HL-60 (cell line): ENCODE data around the gene TYRP1.

Experiments
- POLR2AphosphoS5 ChIP-seq: IDR thresholded peaks from 2 replicates; pipeline ENCODE4 v1.6.1; 2012; ENCODE audit warnings: low read depth
- TF ChIP-seq, protein P1 (sequence below): IDR thresholded peaks from one replicate; pipeline ENCODE4 v1.5.1; 2011; ENCODE audit warnings: low read length, control low read depth, inconsistent platforms; ENCODE audit not compliant: insufficient read depth

DNA sequence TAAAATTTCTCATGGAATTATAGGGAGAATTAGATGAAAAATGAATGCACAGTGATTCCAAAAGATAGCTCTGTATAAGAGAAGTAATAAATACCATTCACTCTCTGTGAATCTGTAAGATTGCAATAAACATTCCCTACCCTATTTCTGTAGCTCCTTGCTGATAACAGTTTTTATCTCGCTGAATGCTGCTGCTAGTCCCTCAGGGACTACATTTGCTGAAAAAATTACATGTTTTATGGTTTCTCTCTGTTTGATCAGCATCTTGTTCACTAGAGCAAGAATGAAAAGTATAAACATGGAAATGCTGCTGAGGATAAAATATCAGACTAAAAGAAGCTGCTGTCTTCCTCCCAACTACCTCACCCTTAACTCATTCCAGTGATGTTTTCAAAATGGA, 44.3 kb upstream of the TYRP1 start:
- TF ChIP-seq, protein P1, sequence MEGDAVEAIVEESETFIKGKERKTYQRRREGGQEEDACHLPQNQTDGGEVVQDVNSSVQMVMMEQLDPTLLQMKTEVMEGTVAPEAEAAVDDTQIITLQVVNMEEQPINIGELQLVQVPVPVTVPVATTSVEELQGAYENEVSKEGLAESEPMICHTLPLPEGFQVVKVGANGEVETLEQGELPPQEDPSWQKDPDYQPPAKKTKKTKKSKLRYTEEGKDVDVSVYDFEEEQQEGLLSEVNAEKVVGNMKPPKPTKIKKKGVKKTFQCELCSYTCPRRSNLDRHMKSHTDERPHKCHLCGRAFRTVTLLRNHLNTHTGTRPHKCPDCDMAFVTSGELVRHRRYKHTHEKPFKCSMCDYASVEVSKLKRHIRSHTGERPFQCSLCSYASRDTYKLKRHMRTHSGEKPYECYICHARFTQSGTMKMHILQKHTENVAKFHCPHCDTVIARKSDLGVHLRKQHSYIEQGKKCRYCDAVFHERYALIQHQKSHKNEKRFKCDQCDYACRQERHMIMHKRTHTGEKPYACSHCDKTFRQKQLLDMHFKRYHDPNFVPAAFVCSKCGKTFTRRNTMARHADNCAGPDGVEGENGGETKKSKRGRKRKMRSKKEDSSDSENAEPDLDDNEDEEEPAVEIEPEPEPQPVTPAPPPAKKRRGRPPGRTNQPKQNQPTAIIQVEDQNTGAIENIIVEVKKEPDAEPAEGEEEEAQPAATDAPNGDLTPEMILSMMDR = no peak
- no peak for TF ChIP-seq POLR2AphosphoS5
